Measurements from ENCODE around the gene RRBP1.

DNA sequence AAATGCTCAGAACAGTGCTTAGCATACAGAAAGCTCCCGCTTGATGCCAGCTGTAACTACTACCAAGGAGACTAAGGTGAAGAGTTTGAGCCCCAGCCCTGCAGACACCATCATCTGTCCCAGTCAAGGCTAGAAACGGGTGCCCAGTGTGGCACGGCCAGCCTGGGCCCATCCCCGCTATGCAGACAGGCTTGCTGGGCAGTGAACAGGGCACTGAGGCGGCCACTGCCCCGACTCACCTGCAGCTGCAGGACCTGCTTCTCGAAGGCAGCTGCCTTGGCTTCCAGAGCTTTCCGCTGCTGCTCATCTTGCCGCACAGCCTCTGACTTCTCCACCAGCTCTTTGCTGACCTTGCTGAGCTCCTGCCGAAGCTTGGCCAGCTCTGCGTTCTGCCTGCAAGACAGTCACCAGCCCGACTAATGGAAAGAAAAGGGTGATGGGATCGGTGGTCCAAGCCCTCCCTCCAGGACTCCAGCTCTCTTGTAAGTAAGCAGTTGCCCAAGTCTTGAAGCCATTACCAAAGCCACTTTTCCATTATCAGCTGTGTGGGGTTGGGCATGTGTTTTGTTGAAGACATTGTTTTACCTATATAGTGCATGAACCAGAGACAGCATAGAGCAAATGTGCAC, 48.7 kb downstream of the RRBP1 start:
- TF ChIP-seq, protein P1, sequence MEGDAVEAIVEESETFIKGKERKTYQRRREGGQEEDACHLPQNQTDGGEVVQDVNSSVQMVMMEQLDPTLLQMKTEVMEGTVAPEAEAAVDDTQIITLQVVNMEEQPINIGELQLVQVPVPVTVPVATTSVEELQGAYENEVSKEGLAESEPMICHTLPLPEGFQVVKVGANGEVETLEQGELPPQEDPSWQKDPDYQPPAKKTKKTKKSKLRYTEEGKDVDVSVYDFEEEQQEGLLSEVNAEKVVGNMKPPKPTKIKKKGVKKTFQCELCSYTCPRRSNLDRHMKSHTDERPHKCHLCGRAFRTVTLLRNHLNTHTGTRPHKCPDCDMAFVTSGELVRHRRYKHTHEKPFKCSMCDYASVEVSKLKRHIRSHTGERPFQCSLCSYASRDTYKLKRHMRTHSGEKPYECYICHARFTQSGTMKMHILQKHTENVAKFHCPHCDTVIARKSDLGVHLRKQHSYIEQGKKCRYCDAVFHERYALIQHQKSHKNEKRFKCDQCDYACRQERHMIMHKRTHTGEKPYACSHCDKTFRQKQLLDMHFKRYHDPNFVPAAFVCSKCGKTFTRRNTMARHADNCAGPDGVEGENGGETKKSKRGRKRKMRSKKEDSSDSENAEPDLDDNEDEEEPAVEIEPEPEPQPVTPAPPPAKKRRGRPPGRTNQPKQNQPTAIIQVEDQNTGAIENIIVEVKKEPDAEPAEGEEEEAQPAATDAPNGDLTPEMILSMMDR (IDR thresholded peaks at IDR 0.05; ENCODE audit: insufficient read depth, low read length): no peak
- TF ChIP-seq, protein P2, sequence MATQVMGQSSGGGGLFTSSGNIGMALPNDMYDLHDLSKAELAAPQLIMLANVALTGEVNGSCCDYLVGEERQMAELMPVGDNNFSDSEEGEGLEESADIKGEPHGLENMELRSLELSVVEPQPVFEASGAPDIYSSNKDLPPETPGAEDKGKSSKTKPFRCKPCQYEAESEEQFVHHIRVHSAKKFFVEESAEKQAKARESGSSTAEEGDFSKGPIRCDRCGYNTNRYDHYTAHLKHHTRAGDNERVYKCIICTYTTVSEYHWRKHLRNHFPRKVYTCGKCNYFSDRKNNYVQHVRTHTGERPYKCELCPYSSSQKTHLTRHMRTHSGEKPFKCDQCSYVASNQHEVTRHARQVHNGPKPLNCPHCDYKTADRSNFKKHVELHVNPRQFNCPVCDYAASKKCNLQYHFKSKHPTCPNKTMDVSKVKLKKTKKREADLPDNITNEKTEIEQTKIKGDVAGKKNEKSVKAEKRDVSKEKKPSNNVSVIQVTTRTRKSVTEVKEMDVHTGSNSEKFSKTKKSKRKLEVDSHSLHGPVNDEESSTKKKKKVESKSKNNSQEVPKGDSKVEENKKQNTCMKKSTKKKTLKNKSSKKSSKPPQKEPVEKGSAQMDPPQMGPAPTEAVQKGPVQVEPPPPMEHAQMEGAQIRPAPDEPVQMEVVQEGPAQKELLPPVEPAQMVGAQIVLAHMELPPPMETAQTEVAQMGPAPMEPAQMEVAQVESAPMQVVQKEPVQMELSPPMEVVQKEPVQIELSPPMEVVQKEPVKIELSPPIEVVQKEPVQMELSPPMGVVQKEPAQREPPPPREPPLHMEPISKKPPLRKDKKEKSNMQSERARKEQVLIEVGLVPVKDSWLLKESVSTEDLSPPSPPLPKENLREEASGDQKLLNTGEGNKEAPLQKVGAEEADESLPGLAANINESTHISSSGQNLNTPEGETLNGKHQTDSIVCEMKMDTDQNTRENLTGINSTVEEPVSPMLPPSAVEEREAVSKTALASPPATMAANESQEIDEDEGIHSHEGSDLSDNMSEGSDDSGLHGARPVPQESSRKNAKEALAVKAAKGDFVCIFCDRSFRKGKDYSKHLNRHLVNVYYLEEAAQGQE (IDR thresholded peaks at IDR 0.05; ENCODE audit: insufficient replicate concordance, low read depth): no peak
- no peak for TF ChIP-seq POLR2AphosphoS5 (IDR thresholded peaks at IDR 0.05; ENCODE audit: low read depth)
- no peak for TF ChIP-seq GABPA (IDR thresholded peaks at IDR 0.05; ENCODE audit: low read depth)
- TF ChIP-seq SPI1 (IDR thresholded peaks at IDR 0.05; ENCODE audit: borderline replicate concordance, low read depth): no peak

All from HL-60 (cell line).